NB4 (cell line): ENCODE results near the gene TMA7B.

ENCODE experiments used
- CTCF ChIP-seq: IDR thresholded peaks from one replicate; pipeline ENCODE4 v1.5.1; 2012; ENCODE audit warnings: low read depth, low read length
- POLR2A ChIP-seq: IDR thresholded peaks from 2 replicates; pipeline ENCODE4 v1.6.1; 2011; ENCODE audit warnings: mild to moderate bottlenecking; ENCODE audit not compliant: insufficient read length; ENCODE audit errors: extremely low read depth

GRCh38 chr22:39979458-39979857 is 19.3 kb downstream of the TMA7B start:
- TF ChIP-seq POLR2A (no peak), CTCF (no peak)
